Osteoblast (primary cell): ENCODE data around the gene LRBA. TPM values are rescaled to one million over a fixed set of nuclear protein-coding genes. Genes with fewer than 3 reads are reported as not detected.

Experiments
- DNase-seq: peaks from one replicate; pipeline ENCODE4 v3.0.0; 2011; ENCODE audit warnings: low spot score, mixed read lengths; ENCODE audit not compliant: insufficient read length; ENCODE audit errors: missing footprints
- H2AFZ ChIP-seq: 2 replicates; pipeline ENCODE4 v1.6.0; 2011; ENCODE audit warnings: mild to moderate bottlenecking, low read length
- H3K27ac ChIP-seq: 2 replicates; pipeline ENCODE4 v1.5.1; 2011; ENCODE audit warnings: mild to moderate bottlenecking, low read depth, low read length, moderate library complexity
- H3K27me3 ChIP-seq: 2 replicates; pipeline ENCODE4 v1.6.0; 2012; ENCODE audit warnings: mild to moderate bottlenecking, control low read depth, inconsistent platforms, low read length, moderate library complexity; ENCODE audit not compliant: insufficient read depth
- H3K36me3 ChIP-seq: 2 replicates; pipeline ENCODE4 v1.5.1; 2011; ENCODE audit warnings: mild to moderate bottlenecking, low read length, control low read depth, moderate library complexity; ENCODE audit not compliant: insufficient read depth
- H3K4me1 ChIP-seq: 2 replicates; pipeline ENCODE4 v1.5.1; 2011; ENCODE audit warnings: mild to moderate bottlenecking, low read length, control low read depth, moderate library complexity; ENCODE audit not compliant: insufficient read depth
- H3K4me2 ChIP-seq: 2 replicates; pipeline ENCODE4 v1.6.0; 2011; ENCODE audit warnings: mild to moderate bottlenecking, low read length; ENCODE audit not compliant: insufficient read depth
- H3K4me3 ChIP-seq: fragments of 200-600 bp; sonication (generic); 3 replicates; pipeline ENCODE4 v1.5.1; 2012; ENCODE audit warnings: mild to moderate bottlenecking, low read length, inconsistent platforms; ENCODE audit not compliant: insufficient read depth
- H3K79me2 ChIP-seq: 2 replicates; pipeline ENCODE4 v1.6.0; 2012; ENCODE audit warnings: mild to moderate bottlenecking, low read length, control low read depth, inconsistent platforms; ENCODE audit not compliant: insufficient read depth
- H3K9me3 ChIP-seq: 2 replicates; pipeline ENCODE4 v1.5.1; 2011; ENCODE audit warnings: low read depth, low read length, control low read depth
- H4K20me1 ChIP-seq: 2 replicates; pipeline ENCODE4 v1.6.0; 2012; ENCODE audit warnings: mild to moderate bottlenecking, low read length, control low read depth; ENCODE audit not compliant: insufficient read depth
- CTCF ChIP-seq: IDR thresholded peaks from 2 replicates; pipeline ENCODE4 v1.5.1; 2011; ENCODE audit warnings: mild to moderate bottlenecking, low read depth, low read length, moderate library complexity; ENCODE audit errors: extremely low read depth
- total RNA-seq: library from RNA; depleted of rRNA; stranded (reverse); fragments of >200 nt; gene quantifications from 2 replicates; pipeline ENCODE4 v1.2.3, GENCODE V29; 2012

Gene LRBA
- total RNA-seq, 1 donor, result 67.3 TPM

- H3K79me2 ChIP-seq, result no peaks in the 10 kb centered on the region
- TF ChIP-seq CTCF, result no peak
- H3K4me2 ChIP-seq, result no peak overlapping the region
- no peak for DNase-seq
- H3K36me3 ChIP-seq, result no peaks in the 10 kb centered on the region
- no peaks in the 10 kb centered on the region for H4K20me1 ChIP-seq
- no peak overlapping the region for H3K4me3 ChIP-seq
- no peaks in the 10 kb centered on the region for H3K9me3 ChIP-seq
- H2AFZ ChIP-seq, result no peak overlapping the region
- no peaks in the 10 kb centered on the region for H3K27me3 ChIP-seq
- no peak overlapping the region for H3K27ac ChIP-seq
- no peaks in the 10 kb centered on the region for H3K4me1 ChIP-seq
Measured at GRCh38 chr4:150491132-150492049, 523.7 kb downstream of the LRBA start.

DNA sequence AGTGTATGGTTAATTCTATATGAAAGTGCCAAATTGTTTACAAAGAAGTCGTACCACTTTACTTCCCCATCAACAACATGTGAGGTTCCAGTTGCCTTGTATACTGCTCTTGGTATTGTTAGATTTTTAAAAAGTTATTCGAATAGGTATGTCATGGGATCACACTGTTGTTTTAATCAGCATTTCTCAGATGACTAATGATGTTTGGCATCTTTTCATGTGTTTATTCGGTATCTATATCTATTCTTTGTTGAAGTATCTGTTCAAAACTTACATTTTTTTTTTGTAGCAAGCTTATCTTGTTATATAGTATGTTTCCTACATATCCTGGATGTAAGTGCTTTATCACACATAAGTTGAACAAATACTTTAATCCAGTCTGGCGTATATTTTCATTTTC lies 532.5 kb downstream of the LRBA start:
- no peak for TF ChIP-seq CTCF

GRCh38 chr4:150479657-150480056 lies 535.4 kb downstream of the LRBA start:
- Histone ChIP-seq H3K27ac (no peak overlapping the region), H3K9me3 (no peaks in the 10 kb centered on the region), H4K20me1 (no peaks in the 10 kb centered on the region), H2AFZ (no peak overlapping the region), H3K79me2 (no peaks in the 10 kb centered on the region), H3K27me3 (no peaks in the 10 kb centered on the region), H3K36me3 (no peaks in the 10 kb centered on the region), H3K4me3 (no peak overlapping the region), H3K4me2 (no peak overlapping the region), H3K4me1 (no peaks in the 10 kb centered on the region)
- no peak for TF ChIP-seq CTCF
- no peak for DNase-seq

More for the DNA sequence above, 532.5 kb downstream of the LRBA start:
- Histone ChIP-seq H3K27ac (no peak overlapping the region), H3K36me3 (no peaks in the 10 kb centered on the region), H4K20me1 (no peaks in the 10 kb centered on the region), H3K27me3 (no peaks in the 10 kb centered on the region), H3K4me2 (no peak overlapping the region), H3K4me1 (no peaks in the 10 kb centered on the region), H3K79me2 (no peaks in the 10 kb centered on the region), H3K9me3 (no peaks in the 10 kb centered on the region), H3K4me3 (no peak overlapping the region), H2AFZ (no peak overlapping the region)
- no peak for DNase-seq

DNA sequence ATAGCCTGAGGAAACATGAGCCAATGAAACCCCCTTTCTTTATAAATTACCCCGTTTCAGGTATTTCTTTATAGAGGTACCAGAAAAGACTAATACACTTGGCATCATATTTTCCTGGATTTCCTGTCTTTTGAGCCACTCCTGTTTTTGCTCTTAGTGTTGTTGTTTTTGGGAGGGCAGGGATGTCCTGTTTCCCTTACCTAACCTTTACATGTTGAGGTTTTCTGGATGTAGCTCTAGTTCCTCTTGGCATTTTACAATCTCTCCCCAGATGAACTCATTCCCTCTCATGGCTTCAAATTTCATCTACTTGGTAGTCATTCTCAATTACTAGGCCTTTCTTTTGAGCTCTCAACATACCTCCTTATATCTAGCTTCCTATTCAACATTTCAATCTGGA lies 537.2 kb downstream of the LRBA start:
- Histone ChIP-seq H3K36me3 (no peaks in the 10 kb centered on the region), H3K27me3 (no peaks in the 10 kb centered on the region), H3K27ac (no peak overlapping the region), H3K9me3 (no peaks in the 10 kb centered on the region), H2AFZ (no peak overlapping the region), H4K20me1 (no peaks in the 10 kb centered on the region), H3K4me3 (no peak overlapping the region), H3K79me2 (no peaks in the 10 kb centered on the region), H3K4me1 (no peaks in the 10 kb centered on the region), H3K4me2 (no peak overlapping the region)
- DNase-seq, result no peak
- no peak for TF ChIP-seq CTCF
